Osteoblast (primary cell): ENCODE data around the gene LSM7. TPM values are rescaled to one million over a fixed set of nuclear protein-coding genes. Genes with fewer than 3 reads are reported as not detected.

Source experiments
- DNase-seq: peaks from one replicate; pipeline ENCODE4 v3.0.0; 2011; ENCODE audit warnings: low spot score, mixed read lengths; ENCODE audit not compliant: insufficient read length; ENCODE audit errors: missing footprints
- H2AFZ ChIP-seq: 2 replicates; pipeline ENCODE4 v1.6.0; 2011; ENCODE audit warnings: mild to moderate bottlenecking, low read length
- H3K27ac ChIP-seq: 2 replicates; pipeline ENCODE4 v1.5.1; 2011; ENCODE audit warnings: mild to moderate bottlenecking, low read depth, low read length, moderate library complexity
- H3K27me3 ChIP-seq: 2 replicates; pipeline ENCODE4 v1.6.0; 2012; ENCODE audit warnings: mild to moderate bottlenecking, control low read depth, inconsistent platforms, low read length, moderate library complexity; ENCODE audit not compliant: insufficient read depth
- H3K36me3 ChIP-seq: 2 replicates; pipeline ENCODE4 v1.5.1; 2011; ENCODE audit warnings: mild to moderate bottlenecking, low read length, control low read depth, moderate library complexity; ENCODE audit not compliant: insufficient read depth
- H3K4me1 ChIP-seq: 2 replicates; pipeline ENCODE4 v1.5.1; 2011; ENCODE audit warnings: mild to moderate bottlenecking, low read length, control low read depth, moderate library complexity; ENCODE audit not compliant: insufficient read depth
- H3K4me2 ChIP-seq: 2 replicates; pipeline ENCODE4 v1.6.0; 2011; ENCODE audit warnings: mild to moderate bottlenecking, low read length; ENCODE audit not compliant: insufficient read depth
- H3K4me3 ChIP-seq: fragments of 200-600 bp; sonication (generic); 3 replicates; pipeline ENCODE4 v1.5.1; 2012; ENCODE audit warnings: mild to moderate bottlenecking, low read length, inconsistent platforms; ENCODE audit not compliant: insufficient read depth
- H3K79me2 ChIP-seq: 2 replicates; pipeline ENCODE4 v1.6.0; 2012; ENCODE audit warnings: mild to moderate bottlenecking, low read length, control low read depth, inconsistent platforms; ENCODE audit not compliant: insufficient read depth
- H3K9me3 ChIP-seq: 2 replicates; pipeline ENCODE4 v1.5.1; 2011; ENCODE audit warnings: low read depth, low read length, control low read depth
- H4K20me1 ChIP-seq: 2 replicates; pipeline ENCODE4 v1.6.0; 2012; ENCODE audit warnings: mild to moderate bottlenecking, low read length, control low read depth; ENCODE audit not compliant: insufficient read depth
- total RNA-seq: library from RNA; depleted of rRNA; stranded (reverse); fragments of >200 nt; gene quantifications from 2 replicates; pipeline ENCODE4 v1.2.3, GENCODE V29; 2012
- TF ChIP-seq, protein P1 (sequence below): IDR thresholded peaks from 2 replicates; pipeline ENCODE4 v1.5.1; 2011; ENCODE audit warnings: mild to moderate bottlenecking, low read depth, low read length, moderate library complexity; ENCODE audit errors: extremely low read depth

The LSM7 gene
- total RNA-seq, 1 donor: 57.9 TPM

DNA sequence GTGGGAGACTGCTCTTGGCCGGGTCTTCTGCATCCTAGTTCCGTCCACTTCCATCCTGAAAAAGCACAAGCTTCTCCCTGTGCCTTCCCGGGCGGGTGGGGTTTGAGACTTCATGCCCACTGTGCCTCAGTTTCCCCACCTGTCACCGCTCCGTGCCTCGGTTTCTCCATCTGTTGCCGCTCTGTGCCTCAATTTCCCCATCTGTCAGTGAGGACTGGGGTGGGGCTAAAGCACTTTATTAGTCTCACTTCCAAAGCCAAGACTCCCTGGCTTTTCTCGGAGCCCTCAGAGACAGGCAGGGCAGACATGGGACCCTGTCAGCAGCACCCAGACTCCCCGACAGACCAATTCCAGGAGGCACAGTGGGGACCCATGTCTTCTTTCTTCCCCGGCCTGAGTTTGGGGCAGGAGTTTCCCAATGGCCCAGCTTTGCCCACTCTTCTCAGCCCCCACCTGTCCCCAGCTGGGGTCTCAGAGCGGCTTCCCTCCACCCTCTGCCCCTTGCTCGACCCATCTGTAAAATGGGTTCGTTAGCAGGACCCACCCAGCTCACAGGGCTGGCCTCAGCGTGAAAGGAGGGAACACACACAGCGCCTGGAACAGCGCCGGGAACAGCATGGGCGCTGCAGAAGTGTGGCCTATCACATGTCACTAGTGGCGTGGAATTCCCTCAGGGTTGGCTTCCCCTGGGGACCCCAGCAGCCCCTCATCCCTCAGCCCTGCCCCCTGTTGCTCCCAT lies 41.8 kb downstream of the LSM7 start:
- peaks cover 75% of the 10 kb centered on the region for H4K20me1 ChIP-seq

DNA sequence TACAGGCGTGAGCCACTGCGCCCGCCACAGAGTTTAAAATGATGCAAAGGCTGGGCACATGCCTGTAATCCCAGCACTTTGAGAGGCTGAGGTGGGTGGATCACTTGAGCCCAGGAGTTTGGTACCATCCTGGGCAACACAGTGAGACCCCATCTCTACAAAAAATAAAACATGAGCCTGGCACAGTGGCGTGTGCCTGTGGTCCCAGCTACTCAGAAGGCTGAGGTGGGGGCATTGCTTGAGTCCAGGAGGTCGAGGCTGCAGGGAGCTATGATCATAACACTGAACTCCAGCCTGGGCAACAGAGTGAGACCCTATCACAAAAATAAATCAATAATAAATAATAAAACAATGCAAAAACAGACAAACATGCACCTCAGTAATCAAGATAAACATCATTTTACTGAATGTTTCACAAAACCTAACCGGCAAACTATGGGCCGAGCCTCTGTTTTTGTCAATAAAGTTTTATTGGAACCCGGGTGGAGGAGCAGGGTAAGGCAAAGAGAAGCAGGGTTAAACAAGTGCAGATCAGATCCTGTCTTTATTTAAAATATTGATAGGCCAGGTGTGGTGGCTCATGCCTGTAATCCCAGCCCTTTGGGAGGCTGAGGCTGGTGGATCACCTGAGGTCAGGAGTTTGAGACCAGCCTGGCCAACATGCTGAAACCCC lies 44.4 kb downstream of the LSM7 start:
- peak; percentile 10 for DNase-seq
- peaks cover 7% of the 10 kb centered on the region for H3K4me1 ChIP-seq
- no peaks in the 10 kb centered on the region for H3K9me3 ChIP-seq
- H3K79me2 ChIP-seq: no peaks in the 10 kb centered on the region
- H3K27ac ChIP-seq: no peak overlapping the region
- TF ChIP-seq, protein P1, sequence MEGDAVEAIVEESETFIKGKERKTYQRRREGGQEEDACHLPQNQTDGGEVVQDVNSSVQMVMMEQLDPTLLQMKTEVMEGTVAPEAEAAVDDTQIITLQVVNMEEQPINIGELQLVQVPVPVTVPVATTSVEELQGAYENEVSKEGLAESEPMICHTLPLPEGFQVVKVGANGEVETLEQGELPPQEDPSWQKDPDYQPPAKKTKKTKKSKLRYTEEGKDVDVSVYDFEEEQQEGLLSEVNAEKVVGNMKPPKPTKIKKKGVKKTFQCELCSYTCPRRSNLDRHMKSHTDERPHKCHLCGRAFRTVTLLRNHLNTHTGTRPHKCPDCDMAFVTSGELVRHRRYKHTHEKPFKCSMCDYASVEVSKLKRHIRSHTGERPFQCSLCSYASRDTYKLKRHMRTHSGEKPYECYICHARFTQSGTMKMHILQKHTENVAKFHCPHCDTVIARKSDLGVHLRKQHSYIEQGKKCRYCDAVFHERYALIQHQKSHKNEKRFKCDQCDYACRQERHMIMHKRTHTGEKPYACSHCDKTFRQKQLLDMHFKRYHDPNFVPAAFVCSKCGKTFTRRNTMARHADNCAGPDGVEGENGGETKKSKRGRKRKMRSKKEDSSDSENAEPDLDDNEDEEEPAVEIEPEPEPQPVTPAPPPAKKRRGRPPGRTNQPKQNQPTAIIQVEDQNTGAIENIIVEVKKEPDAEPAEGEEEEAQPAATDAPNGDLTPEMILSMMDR: no peak
- no peak overlapping the region for H3K4me2 ChIP-seq
- H3K4me3 ChIP-seq: no peak overlapping the region
- no peak overlapping the region for H2AFZ ChIP-seq
- peaks cover 59% of the 10 kb centered on the region for H4K20me1 ChIP-seq
- peaks cover 7% of the 10 kb centered on the region for H3K27me3 ChIP-seq
- no peaks in the 10 kb centered on the region for H3K36me3 ChIP-seq

More for the DNA sequence above, 41.8 kb downstream of the LSM7 start:
- H3K9me3 ChIP-seq: no peaks in the 10 kb centered on the region
- peak; percentile 73 for DNase-seq
- TF ChIP-seq, protein P1: no peak
- H3K79me2 ChIP-seq: no peaks in the 10 kb centered on the region
- no peaks in the 10 kb centered on the region for H3K36me3 ChIP-seq
- H3K4me2 ChIP-seq: no peak overlapping the region
- peaks cover 32% of the 10 kb centered on the region for H3K27me3 ChIP-seq
- no peak overlapping the region for H2AFZ ChIP-seq
- H3K4me1 ChIP-seq: peaks cover 7% of the 10 kb centered on the region
- no peak overlapping the region for H3K4me3 ChIP-seq
- H3K27ac ChIP-seq: no peak overlapping the region

DNA sequence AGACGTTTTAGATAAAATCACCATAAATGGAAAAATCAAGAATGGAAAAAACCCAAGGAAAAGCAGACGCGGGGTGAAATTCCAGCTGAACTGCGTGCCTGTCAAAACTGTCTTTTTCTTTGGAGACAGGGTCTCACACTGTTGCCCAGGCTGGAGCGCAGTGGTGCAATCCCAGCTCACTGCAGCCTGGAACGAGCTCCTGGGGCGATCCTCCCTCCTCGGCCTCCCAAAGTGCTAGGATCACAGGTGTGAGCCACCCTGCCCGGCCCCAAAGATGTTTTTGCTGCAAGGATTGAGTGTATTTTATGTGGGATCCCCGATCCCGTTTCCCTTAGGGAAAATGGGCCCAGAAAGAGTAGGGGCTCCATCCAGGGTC lies 45.5 kb downstream of the LSM7 start:
- H3K27ac ChIP-seq: no peak overlapping the region
- no peak overlapping the region for H3K4me2 ChIP-seq

More for the DNA sequence above, 45.5 kb downstream of the LSM7 start:
- no peak overlapping the region for H2AFZ ChIP-seq
- DNase-seq: no peak
- no peaks in the 10 kb centered on the region for H3K9me3 ChIP-seq
- no peak overlapping the region for H3K4me3 ChIP-seq
- H3K27me3 ChIP-seq: no peaks in the 10 kb centered on the region
- H4K20me1 ChIP-seq: peaks cover 52% of the 10 kb centered on the region
- TF ChIP-seq, protein P1: no peak
- H3K79me2 ChIP-seq: peaks cover 4% of the 10 kb centered on the region
- H3K4me1 ChIP-seq: peaks cover 7% of the 10 kb centered on the region
- no peaks in the 10 kb centered on the region for H3K36me3 ChIP-seq
